DND-41 (cell line): Measurements from ENCODE around the gene ENGASE.

Experiments
- CTCF ChIP-seq: IDR thresholded peaks from 2 replicates; pipeline ENCODE4 v1.5.1; 2012; ENCODE audit warnings: borderline replicate concordance, low read length, moderate library complexity, mild to moderate bottlenecking; ENCODE audit not compliant: poor library complexity, severe bottlenecking; ENCODE audit errors: extremely low read depth
- EZH2 ChIP-seq: IDR thresholded peaks from 3 replicates; pipeline ENCODE4 v1.6.1; 2012; ENCODE audit warnings: borderline replicate concordance, low read depth, mild to moderate bottlenecking, moderate library complexity, low read length, inconsistent platforms; ENCODE audit not compliant: severe bottlenecking

GRCh38 chr17:79053251-79053925 lies 21.2 kb upstream of the ENGASE start:
- TF ChIP-seq CTCF: no peak
- TF ChIP-seq EZH2: no peak
